ENCODE measurements around the gene SEMA3D.

The SEMA3D gene

GRCh38 chr7:85115862-85116261, 71.0 kb downstream of the SEMA3D start:
- no peak for FAIRE-seq

- FAIRE-seq = no peak
Measured at GRCh38 chr7:85115006-85115405, 71.8 kb downstream of the SEMA3D start.

GRCh38 chr7:85114342-85114741, 72.5 kb downstream of the SEMA3D start:
- FAIRE-seq = no peak

GRCh38 chr7:85111761-85112160, 75.1 kb downstream of the SEMA3D start:
- no peak for FAIRE-seq

- no peak for FAIRE-seq
Measured at GRCh38 chr7:85106719-85107118, 80.1 kb downstream of the SEMA3D start.

- no peak for FAIRE-seq
Measured at GRCh38 chr7:85104432-85105205, 82.2 kb downstream of the SEMA3D start.

- FAIRE-seq = no peak
Measured at GRCh38 chr7:85103962-85104361, 82.9 kb downstream of the SEMA3D start.

GRCh38 chr7:85103357-85103756, 83.5 kb downstream of the SEMA3D start:
- FAIRE-seq = no peak

GRCh38 chr7:85102813-85103350, 84.0 kb downstream of the SEMA3D start:
- no peak for FAIRE-seq

GRCh38 chr7:85101347-85101746, 85.5 kb downstream of the SEMA3D start:
- no peak for FAIRE-seq

GRCh38 chr7:85097844-85098243, 89.0 kb downstream of the SEMA3D start:
- no peak for FAIRE-seq

GRCh38 chr7:85095806-85096205, 91.0 kb downstream of the SEMA3D start:
- no peak for FAIRE-seq

GRCh38 chr7:85095366-85095765, 91.5 kb downstream of the SEMA3D start:
- no peak for FAIRE-seq

GRCh38 chr7:85094046-85094725, 92.7 kb downstream of the SEMA3D start:
- FAIRE-seq = no peak

GRCh38 chr7:85091565-85091928, 95.3 kb downstream of the SEMA3D start:
- FAIRE-seq = no peak

- no peak for FAIRE-seq
Measured at GRCh38 chr7:85090919-85091564, 95.8 kb downstream of the SEMA3D start.

GRCh38 chr7:85090143-85090542, 96.7 kb downstream of the SEMA3D start:
- FAIRE-seq = no peak

- FAIRE-seq = no peak
Measured at GRCh38 chr7:85081846-85082245, 105.0 kb downstream of the SEMA3D start.

GRCh38 chr7:85081392-85081791, 105.5 kb downstream of the SEMA3D start:
- FAIRE-seq = no peak

GRCh38 chr7:85079434-85079833, 107.4 kb downstream of the SEMA3D start:
- no peak for FAIRE-seq

GRCh38 chr7:85078181-85078580, 108.7 kb downstream of the SEMA3D start:
- no peak for FAIRE-seq

- FAIRE-seq = no peak
Measured at GRCh38 chr7:85075864-85076263, 111.0 kb downstream of the SEMA3D start.

- FAIRE-seq = no peak
Measured at GRCh38 chr7:85074992-85075391, 111.9 kb downstream of the SEMA3D start.

- FAIRE-seq = no peak
Measured at GRCh38 chr7:85074016-85074415, 112.8 kb downstream of the SEMA3D start.

All from TTC549 (cell line).